Activated naive CD4-positive, alpha-beta T cell treated with anti-CD3 and anti-CD28 coated beads, Interleukin-2, amount 50 U/mL, for 72 hours (primary cell): ENCODE results near the gene PPP2R2C. TPM values are rescaled to one million over a fixed set of nuclear protein-coding genes. Genes with fewer than 3 reads are reported as not detected.

Experiments
- ATAC-seq, 2 donors: fragments of 150-1000 bp; cut with Tn5 transposase; 2 replicates each; pipeline ENCODE4 v1.10.0; 2021; ENCODE audit warnings: mild to moderate bottlenecking in 2 of 2, moderate library complexity in 2 of 2
- DNase-seq, 2 donors: peaks; one replicate each; pipeline ENCODE4 v3.0.0; 2021 to 2022; ENCODE audit warnings: low spot score in 2 of 2
- H3K27ac Mint-ChIP-seq, 2 donors: one replicate each; pipeline ENCODE4 v1.8.0; 2022; ENCODE audit warnings: mild to moderate bottlenecking in 2 of 2, mixed read lengths in 2 of 2
- H3K36me3 Mint-ChIP-seq, 2 donors: one replicate each; pipeline ENCODE4 v1.8.0; 2022; ENCODE audit warnings: mixed read lengths in 2 of 2
- H3K9me3 Mint-ChIP-seq, 2 donors: one replicate each; pipeline ENCODE4 v1.8.0; 2022; ENCODE audit warnings: mixed read lengths in 2 of 2
- total RNA-seq, 2 donors: library from RNA; stranded (reverse); gene quantifications; one replicate each; pipeline ENCODE4 v1.2.3, GENCODE V29; 2022

Gene PPP2R2C
- total RNA-seq, 2 donors from 2014 or later, result not detected

- DNase-seq (no peak), ATAC-seq (no peak)
- Mint-ChIP-seq H3K27ac (no peak overlapping the region), H3K9me3 (peaks cover 0 to 3% of the 10 kb centered on the region in 2 donors), H3K36me3 (no peaks in the 10 kb centered on the region)
Measured at GRCh38 chr4:6410664-6411063, 61.8 kb downstream of the PPP2R2C start.

DNA sequence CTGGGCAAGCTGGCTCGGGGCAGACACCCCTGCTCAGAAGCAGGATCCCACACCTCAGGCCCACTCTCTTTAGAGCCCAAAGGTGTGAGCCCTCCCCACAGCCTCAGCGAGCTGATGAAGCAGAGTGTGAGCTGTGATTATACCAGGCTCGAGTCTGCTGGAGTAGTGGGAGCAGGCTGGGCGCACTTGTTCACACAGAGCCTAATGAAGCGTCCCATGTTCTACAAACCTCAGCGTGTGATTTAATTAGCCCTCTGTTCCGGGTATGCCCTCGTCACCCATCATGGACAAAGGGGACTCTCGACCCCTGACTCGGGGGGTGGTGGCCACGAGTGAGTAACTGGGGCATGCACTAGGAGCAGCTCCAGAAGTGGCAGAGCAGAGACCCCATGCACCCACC is 62.3 kb downstream of the PPP2R2C start:
- no peak for DNase-seq
- Mint-ChIP-seq H3K27ac (no peak overlapping the region), H3K9me3 (peaks cover 0 to 3% of the 10 kb centered on the region in 2 donors)

GRCh38 chr4:6409381-6409780 is 63.0 kb downstream of the PPP2R2C start:
- H3K9me3 Mint-ChIP-seq, result peaks cover 0 to 3% of the 10 kb centered on the region in 2 donors
- no peaks in the 10 kb centered on the region for H3K36me3 Mint-ChIP-seq
- no peak for DNase-seq
- ATAC-seq, result no peak
- H3K27ac Mint-ChIP-seq, result no peak overlapping the region

More for the DNA sequence above, 62.3 kb downstream of the PPP2R2C start:
- no peak for ATAC-seq
- H3K36me3 Mint-ChIP-seq, result no peaks in the 10 kb centered on the region

DNA sequence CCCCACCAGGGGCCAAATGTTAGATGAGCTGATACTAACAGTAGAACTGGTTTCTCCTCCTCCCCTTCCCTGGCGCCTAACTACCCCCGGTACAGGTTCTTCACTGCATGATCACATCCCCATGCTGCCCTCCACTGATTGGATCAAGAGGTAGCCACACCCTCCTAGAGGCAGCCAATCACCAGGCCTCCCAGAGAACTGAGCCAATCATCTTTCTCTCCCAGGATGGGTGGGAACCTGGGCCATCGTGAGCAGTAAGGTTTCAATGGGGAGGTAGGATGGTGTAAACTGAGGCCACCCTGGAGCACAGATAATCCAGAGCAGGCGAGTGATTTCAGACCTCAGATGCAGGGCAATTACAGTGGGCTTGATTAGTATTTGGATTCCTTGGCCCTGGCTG is 64.2 kb downstream of the PPP2R2C start:
- Mint-ChIP-seq H3K9me3 (peaks cover 0 to 3% of the 10 kb centered on the region in 2 donors), H3K36me3 (no peaks in the 10 kb centered on the region), H3K27ac (no peak overlapping the region)
- ATAC-seq (no peak), DNase-seq (no peak)

GRCh38 chr4:6405397-6405706 is 67.1 kb downstream of the PPP2R2C start:
- Mint-ChIP-seq H3K9me3 (no peaks in the 10 kb centered on the region), H3K27ac (no peak overlapping the region), H3K36me3 (no peaks in the 10 kb centered on the region)
- ATAC-seq, result no peak
- DNase-seq, result no peak

DNA sequence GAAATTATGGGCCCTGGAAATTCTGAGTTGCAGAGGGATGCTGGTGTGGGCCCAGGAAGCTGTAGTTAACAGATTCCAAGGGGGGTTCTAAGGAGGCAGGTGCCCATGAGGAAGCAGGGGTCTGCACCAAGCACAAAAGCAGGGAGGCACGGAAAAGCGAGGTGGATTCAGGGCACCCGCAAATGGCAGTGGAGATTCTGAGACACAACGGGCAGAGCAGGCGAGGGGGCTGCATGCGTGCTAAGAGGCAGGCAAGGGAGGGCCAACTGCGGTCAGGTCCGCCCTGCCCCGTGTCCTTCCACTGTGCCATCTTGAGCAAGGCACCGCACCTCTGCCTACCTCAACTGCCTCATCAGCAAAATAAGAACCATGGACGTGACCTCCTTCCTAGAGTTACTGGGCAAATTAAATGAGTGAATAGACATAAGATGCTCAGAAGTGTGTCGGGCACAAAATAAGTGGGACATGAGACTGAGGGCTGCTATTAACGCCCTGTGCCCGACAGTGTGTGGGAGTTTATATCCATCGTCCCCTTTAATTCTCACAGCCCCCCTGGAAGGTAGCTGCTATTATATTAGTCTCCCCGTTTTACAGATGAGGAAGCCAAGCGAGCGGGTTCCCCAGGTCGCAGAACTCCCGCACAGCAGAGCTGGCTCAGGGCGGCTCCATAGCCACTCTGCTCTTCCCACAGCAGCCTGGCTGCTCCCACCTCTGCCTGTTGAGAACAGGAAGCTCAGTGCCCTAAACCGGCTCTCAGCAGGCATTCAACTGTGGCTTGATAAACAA is 67.6 kb downstream of the PPP2R2C start:
- no peak for ATAC-seq

GRCh38 chr4:6403400-6403685 is 69.1 kb downstream of the PPP2R2C start:
- peak overlapping the region in 1 of 2 donors; percentile 36 for H3K27ac Mint-ChIP-seq
- no peaks in the 10 kb centered on the region for H3K36me3 Mint-ChIP-seq
- DNase-seq (no peak), ATAC-seq (no peak)
- no peaks in the 10 kb centered on the region for H3K9me3 Mint-ChIP-seq

More for the DNA sequence above, 67.6 kb downstream of the PPP2R2C start:
- Mint-ChIP-seq H3K27ac (no peak overlapping the region), H3K36me3 (no peaks in the 10 kb centered on the region), H3K9me3 (no peaks in the 10 kb centered on the region)
- no peak for DNase-seq

DNA sequence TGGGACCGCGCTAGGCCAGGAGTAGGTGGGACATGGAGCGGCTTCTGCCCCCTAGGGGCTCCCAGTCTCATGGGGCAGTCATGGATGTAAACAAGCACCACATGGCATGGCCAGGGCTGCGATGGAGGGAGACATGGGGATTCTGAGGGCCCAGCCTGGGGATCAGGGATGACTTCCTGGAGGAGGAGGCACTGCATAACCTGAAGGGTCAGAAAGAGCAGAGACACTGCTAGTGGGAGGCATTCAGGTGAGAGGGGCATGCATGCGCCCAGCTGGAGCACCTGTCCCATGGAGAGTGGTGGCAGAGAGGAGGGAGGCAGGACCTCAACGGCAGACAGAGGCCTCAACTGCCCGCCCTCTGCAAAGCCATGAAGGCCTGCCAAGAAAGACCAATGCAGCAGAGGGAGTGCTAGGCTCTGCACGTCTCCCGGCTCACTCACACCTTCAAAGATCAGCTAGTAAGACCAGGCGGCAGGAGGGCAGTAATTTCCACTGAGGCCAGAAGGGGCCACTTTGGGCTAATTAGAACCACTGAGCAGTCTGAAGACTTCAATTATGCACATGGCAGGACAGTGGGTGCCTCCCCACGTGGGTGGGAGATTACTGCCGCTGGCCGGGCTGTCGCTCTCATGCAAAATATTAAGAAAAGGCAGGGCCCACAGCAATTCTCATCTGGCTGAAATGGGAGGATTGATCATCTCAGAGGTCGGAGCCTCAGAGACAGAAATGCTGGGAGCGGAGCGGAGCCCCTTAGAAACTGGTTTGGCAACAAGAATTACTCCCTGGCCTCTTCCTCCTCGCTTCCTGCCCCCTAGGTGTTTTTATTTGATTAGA is 69.6 kb downstream of the PPP2R2C start:
- Mint-ChIP-seq H3K27ac (peak overlapping the region in 1 of 2 donors; percentile 36), H3K9me3 (no peaks in the 10 kb centered on the region), H3K36me3 (no peaks in the 10 kb centered on the region)
- ATAC-seq, result no peak
- DNase-seq, result no peak

GRCh38 chr4:6401797-6402196 is 70.6 kb downstream of the PPP2R2C start:
- Mint-ChIP-seq H3K27ac (no peak overlapping the region), H3K9me3 (no peaks in the 10 kb centered on the region), H3K36me3 (no peaks in the 10 kb centered on the region)
- no peak for ATAC-seq
- no peak for DNase-seq

- Mint-ChIP-seq H3K9me3 (no peaks in the 10 kb centered on the region), H3K27ac (no peak overlapping the region), H3K36me3 (no peaks in the 10 kb centered on the region)
- ATAC-seq, result no peak
- no peak for DNase-seq
Measured at GRCh38 chr4:6396696-6397236, 75.6 kb downstream of the PPP2R2C start.

GRCh38 chr4:6395466-6396228 is 76.8 kb downstream of the PPP2R2C start:
- ATAC-seq (no peak), DNase-seq (no peak)
- Mint-ChIP-seq H3K27ac (no peak overlapping the region), H3K9me3 (no peaks in the 10 kb centered on the region), H3K36me3 (no peaks in the 10 kb centered on the region)

DNA sequence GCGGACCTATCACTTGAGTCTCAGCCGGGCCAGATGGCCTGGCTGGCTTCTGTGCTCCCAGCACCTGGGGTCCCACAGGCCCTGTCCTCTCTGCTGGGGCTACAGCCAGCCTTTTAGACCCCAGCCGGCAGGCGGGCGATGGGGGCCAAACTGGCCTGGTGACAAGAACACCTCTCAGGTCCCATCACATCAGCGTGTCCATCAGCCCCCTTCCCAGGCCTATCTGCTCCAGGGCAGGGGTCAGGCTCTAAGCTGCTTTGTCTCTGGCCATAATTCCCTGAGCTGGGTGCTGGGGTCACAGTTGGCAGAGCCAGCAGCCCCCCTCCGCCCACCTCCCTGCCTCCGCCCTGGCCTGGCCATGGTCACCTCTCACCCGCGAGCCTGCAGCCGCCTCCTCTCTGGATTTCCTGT is 77.7 kb downstream of the PPP2R2C start:
- H3K36me3 Mint-ChIP-seq, result no peaks in the 10 kb centered on the region
- H3K9me3 Mint-ChIP-seq, result no peaks in the 10 kb centered on the region
- ATAC-seq, result no peak
- DNase-seq, result no peak
- no peak overlapping the region for H3K27ac Mint-ChIP-seq

- H3K36me3 Mint-ChIP-seq, result no peaks in the 10 kb centered on the region
- DNase-seq (no peak), ATAC-seq (no peak)
- no peak overlapping the region for H3K27ac Mint-ChIP-seq
- H3K9me3 Mint-ChIP-seq, result no peaks in the 10 kb centered on the region
Measured at GRCh38 chr4:6393544-6394475, 78.6 kb downstream of the PPP2R2C start.

DNA sequence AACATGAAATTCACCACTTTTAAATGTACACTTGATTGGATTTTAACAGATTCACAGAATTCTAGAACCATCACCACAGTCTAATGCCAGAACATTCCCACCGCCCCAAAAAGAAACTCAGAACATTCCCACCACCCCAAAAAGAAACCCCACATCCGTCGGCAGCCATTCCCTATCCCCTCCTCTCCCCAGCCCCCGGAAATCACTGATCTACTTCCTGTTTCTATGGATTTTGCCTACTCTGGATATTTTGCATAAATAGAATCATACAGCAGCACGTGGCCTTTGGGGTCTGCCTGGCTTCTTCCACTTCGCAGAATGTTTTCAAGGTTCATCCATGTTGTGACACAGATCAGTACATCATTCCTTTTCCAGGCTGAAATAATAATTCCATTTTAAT is 79.3 kb downstream of the PPP2R2C start:
- Mint-ChIP-seq H3K27ac (no peak overlapping the region), H3K36me3 (no peaks in the 10 kb centered on the region), H3K9me3 (no peaks in the 10 kb centered on the region)
- DNase-seq (no peak), ATAC-seq (no peak)

- H3K36me3 Mint-ChIP-seq, result no peaks in the 10 kb centered on the region
- no peaks in the 10 kb centered on the region for H3K9me3 Mint-ChIP-seq
Measured at GRCh38 chr4:6392407-6392806, 80.0 kb downstream of the PPP2R2C start.

GRCh38 chr4:6391852-6392188 is 80.6 kb downstream of the PPP2R2C start:
- no peaks in the 10 kb centered on the region for H3K9me3 Mint-ChIP-seq
- no peak for DNase-seq
- no peak overlapping the region for H3K27ac Mint-ChIP-seq
- no peak for ATAC-seq
- no peaks in the 10 kb centered on the region for H3K36me3 Mint-ChIP-seq

More at GRCh38 chr4:6392407-6392806, 80.0 kb downstream of the PPP2R2C start:
- no peak overlapping the region for H3K27ac Mint-ChIP-seq
- ATAC-seq, result no peak
- DNase-seq, result no peak
